Chondrocyte (in vitro differentiated cells): ENCODE results near the gene CXCR1. TPM values are rescaled to one million over a fixed set of nuclear protein-coding genes. Genes with fewer than 3 reads are reported as not detected.

ENCODE experiments used
- DNase-seq: peaks from one replicate; pipeline ENCODE4 v3.0.0; 2021; ENCODE audit warnings: mixed read lengths, low spot score
- H3K27ac Mint-ChIP-seq: one replicate; pipeline ENCODE4 v1.8.0; 2021; ENCODE audit warnings: mild to moderate bottlenecking, moderate library complexity, mixed read lengths; ENCODE audit not compliant: unreplicated experiment
- H3K27me3 Mint-ChIP-seq: 2 replicates; pipeline ENCODE4 v1.8.0; 2021; ENCODE audit warnings: low read depth, mixed read lengths
- H3K36me3 Mint-ChIP-seq: 2 replicates; pipeline ENCODE4 v1.8.0; 2021; ENCODE audit warnings: low read depth, mixed read lengths
- H3K4me1 Mint-ChIP-seq: 2 replicates; pipeline ENCODE4 v1.8.0; 2021; ENCODE audit warnings: low read depth, mild to moderate bottlenecking, mixed read lengths
- H3K4me3 Mint-ChIP-seq: one replicate; pipeline ENCODE4 v1.8.0; 2021; ENCODE audit warnings: mild to moderate bottlenecking, moderate library complexity, mixed read lengths; ENCODE audit not compliant: unreplicated experiment
- H3K9me3 Mint-ChIP-seq: 2 replicates; pipeline ENCODE4 v1.8.0; 2021; ENCODE audit warnings: low read depth, mixed read lengths
- total RNA-seq: library from RNA; stranded (reverse); gene quantifications from 3 replicates; pipeline ENCODE4 v1.2.1, GENCODE V29; 2021
- TF ChIP-seq, protein P1 (sequence below): fragments of 200-600 bp; sonication (generic); IDR thresholded peaks from 2 replicates; pipeline ENCODE4 v1.5.0; 2021; ENCODE audit warnings: antibody characterized with exemption, mild to moderate bottlenecking, moderate library complexity

The CXCR1 gene
- total RNA-seq, 1 donor from 2014 or later, result not detected

DNA sequence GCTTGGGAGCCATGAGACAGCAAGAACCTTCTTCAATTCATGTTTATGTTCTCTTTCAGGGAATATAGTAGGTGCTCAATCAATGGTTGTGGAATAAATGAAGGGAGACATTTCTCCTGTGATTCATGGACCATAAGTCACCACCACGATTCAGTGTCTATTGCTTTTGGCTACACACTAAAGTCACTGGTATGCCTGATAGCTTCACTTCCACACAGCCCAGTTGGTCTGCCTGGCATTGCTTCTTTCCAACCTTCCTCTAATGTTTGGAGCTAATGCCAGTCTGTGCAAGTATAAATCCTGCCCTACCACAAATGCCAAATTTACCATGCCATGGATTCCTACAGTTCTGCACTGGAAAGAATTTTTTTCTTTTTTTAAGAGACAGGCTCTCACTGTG lies 1.3 kb upstream of the CXCR1 start:
- TF ChIP-seq, protein P1, sequence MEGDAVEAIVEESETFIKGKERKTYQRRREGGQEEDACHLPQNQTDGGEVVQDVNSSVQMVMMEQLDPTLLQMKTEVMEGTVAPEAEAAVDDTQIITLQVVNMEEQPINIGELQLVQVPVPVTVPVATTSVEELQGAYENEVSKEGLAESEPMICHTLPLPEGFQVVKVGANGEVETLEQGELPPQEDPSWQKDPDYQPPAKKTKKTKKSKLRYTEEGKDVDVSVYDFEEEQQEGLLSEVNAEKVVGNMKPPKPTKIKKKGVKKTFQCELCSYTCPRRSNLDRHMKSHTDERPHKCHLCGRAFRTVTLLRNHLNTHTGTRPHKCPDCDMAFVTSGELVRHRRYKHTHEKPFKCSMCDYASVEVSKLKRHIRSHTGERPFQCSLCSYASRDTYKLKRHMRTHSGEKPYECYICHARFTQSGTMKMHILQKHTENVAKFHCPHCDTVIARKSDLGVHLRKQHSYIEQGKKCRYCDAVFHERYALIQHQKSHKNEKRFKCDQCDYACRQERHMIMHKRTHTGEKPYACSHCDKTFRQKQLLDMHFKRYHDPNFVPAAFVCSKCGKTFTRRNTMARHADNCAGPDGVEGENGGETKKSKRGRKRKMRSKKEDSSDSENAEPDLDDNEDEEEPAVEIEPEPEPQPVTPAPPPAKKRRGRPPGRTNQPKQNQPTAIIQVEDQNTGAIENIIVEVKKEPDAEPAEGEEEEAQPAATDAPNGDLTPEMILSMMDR, result no peak
- Mint-ChIP-seq H3K27ac (no peak overlapping the region), H3K27me3 (peaks cover 51% of the 10 kb centered on the region), H3K36me3 (peaks cover 2% of the 10 kb centered on the region), H3K4me3 (no peak overlapping the region), H3K4me1 (no peaks in the 10 kb centered on the region), H3K9me3 (no peaks in the 10 kb centered on the region)
- DNase-seq, result no peak

DNA sequence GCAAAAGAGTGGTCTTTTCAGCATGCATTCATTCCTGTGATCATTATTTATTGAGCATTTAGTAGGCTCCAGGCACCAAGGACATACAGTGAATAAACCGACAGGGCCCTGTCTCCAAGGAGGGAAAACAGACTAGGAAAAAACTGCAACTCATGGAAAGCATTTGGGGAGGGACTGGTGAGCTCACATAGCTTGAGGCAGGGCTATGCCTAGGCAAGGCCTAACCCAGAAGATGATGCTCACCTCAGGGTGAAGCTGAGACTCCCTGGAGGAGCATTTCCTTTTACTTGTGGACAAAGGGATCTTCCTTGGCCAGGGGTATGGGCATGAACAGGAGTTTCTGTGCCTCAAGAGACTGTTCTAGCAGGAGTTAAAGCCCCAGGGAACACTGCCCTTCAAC lies 3.9 kb downstream of the CXCR1 start:
- DNase-seq, result no peak
- Mint-ChIP-seq H3K4me1 (no peaks in the 10 kb centered on the region), H3K27me3 (peaks cover 59% of the 10 kb centered on the region), H3K9me3 (no peaks in the 10 kb centered on the region), H3K36me3 (peaks cover 2% of the 10 kb centered on the region), H3K27ac (no peak overlapping the region), H3K4me3 (no peak overlapping the region)
- TF ChIP-seq, protein P1, result no peak

DNA sequence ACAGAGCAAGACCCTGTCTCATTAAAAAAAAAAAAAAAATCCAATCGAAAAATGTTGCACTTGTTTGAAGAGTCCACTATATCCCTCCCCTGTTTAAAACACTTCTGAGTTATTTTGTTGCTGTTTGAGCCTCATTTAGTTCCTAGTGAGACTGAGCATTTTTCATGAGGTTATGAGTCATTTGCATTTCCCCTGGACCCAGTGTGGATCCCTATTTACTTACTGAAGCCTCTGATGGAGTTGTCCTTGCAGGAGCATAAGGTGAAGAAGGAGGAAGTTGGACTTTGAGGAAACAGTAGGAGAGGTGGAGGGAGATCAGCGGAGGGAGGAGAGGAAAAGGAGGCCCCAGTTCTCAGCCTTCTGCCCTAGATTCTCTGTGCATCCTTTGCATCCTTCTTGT lies 5.1 kb downstream of the CXCR1 start:
- no peaks in the 10 kb centered on the region for H3K4me1 Mint-ChIP-seq

DNA sequence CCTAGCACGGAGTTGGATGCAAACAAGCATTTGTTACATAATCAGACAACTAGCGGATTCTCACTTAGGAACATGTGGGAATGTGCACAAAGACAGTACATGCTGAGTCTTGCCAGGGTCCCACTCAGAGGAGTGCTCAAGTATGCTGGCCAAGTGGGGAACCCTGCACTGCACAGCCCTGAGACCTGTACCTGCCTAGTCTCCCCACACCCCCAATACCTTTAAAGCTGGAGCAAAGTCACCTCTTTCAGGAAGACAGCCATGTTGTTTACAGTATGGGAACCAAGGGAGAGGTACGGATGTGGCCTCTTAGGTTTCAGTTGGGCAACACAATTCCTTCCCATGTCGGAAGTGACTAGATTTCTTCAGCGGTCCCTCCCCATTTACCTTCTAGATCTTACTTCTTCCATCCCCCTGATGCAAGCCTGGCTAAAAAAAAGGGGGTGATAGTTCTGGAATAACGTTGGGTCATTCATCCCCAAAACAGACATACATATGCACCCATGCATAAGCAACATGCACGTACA lies 10.7 kb downstream of the CXCR1 start:
- no peaks in the 10 kb centered on the region for H3K4me1 Mint-ChIP-seq
- peaks cover 46% of the 10 kb centered on the region for H3K27me3 Mint-ChIP-seq
- H3K36me3 Mint-ChIP-seq, result peaks cover 1% of the 10 kb centered on the region
- no peak overlapping the region for H3K27ac Mint-ChIP-seq
- H3K9me3 Mint-ChIP-seq, result peaks cover 4% of the 10 kb centered on the region
- DNase-seq, result no peak
- no peak overlapping the region for H3K4me3 Mint-ChIP-seq
- TF ChIP-seq, protein P1, result no peak

More for the DNA sequence above, 5.1 kb downstream of the CXCR1 start:
- Mint-ChIP-seq H3K4me3 (no peak overlapping the region), H3K27me3 (peaks cover 54% of the 10 kb centered on the region), H3K36me3 (peaks cover 2% of the 10 kb centered on the region), H3K27ac (no peak overlapping the region), H3K9me3 (peaks cover 4% of the 10 kb centered on the region)
- TF ChIP-seq, protein P1, result no peak
- DNase-seq, result no peak

DNA sequence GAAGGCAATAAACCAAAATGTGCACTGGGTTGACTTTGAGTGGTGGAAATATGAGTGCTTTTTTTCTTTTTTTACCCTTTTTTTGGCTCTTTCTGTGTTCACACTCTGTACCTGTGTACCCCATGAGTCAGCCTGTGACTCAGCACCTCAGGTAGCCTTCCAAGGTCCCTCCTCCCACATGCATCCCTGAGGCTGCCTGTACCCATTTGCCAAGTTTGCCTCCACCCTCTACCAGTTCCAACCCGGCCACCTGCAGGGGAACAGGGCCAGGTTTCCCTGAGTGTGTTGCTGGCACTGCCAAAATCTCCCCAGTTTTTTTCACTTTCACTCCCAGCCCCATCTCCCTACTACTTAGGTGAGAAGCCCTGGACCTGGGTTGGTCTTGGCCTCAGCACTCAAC lies 14.0 kb downstream of the CXCR1 start:
- peaks cover 1% of the 10 kb centered on the region for H3K36me3 Mint-ChIP-seq
- TF ChIP-seq, protein P1, result no peak
- H3K27me3 Mint-ChIP-seq, result peaks cover 54% of the 10 kb centered on the region
- H3K4me1 Mint-ChIP-seq, result no peaks in the 10 kb centered on the region
- DNase-seq, result no peak
- H3K4me3 Mint-ChIP-seq, result no peak overlapping the region
- H3K9me3 Mint-ChIP-seq, result peaks cover 4% of the 10 kb centered on the region
- no peak overlapping the region for H3K27ac Mint-ChIP-seq
